Activated T-helper 17 cell treated with anti-CD3 and anti-CD28 coated beads, Interleukin-2, amount 50 U/mL, for 72 hours (primary cell): Measurements from ENCODE around the gene AIG1. TPM values are rescaled to one million over a fixed set of nuclear protein-coding genes. Genes with fewer than 3 reads are reported as not detected.
A peak's percentile ranks its signal among the peaks of the same experiment; 100 is the strongest.

ENCODE experiments used
- ATAC-seq: fragments of 150-1000 bp; cut with Tn5 transposase; replicated peaks from 2 replicates; pipeline ENCODE4 v1.10.0; 2021; ENCODE audit warnings: mild to moderate bottlenecking, moderate library complexity
- H3K27ac Mint-ChIP-seq: one replicate; pipeline ENCODE4 v1.8.0; 2022; ENCODE audit warnings: mixed read lengths
- H3K27me3 Mint-ChIP-seq: one replicate; pipeline ENCODE4 v1.8.0; 2022; ENCODE audit warnings: mixed read lengths
- H3K36me3 Mint-ChIP-seq: one replicate; pipeline ENCODE4 v1.8.0; 2022; ENCODE audit warnings: low read depth, mild to moderate bottlenecking, mixed read lengths
- H3K4me1 Mint-ChIP-seq: one replicate; pipeline ENCODE4 v1.8.0; 2022; ENCODE audit warnings: mixed read lengths
- H3K4me3 Mint-ChIP-seq: one replicate; pipeline ENCODE4 v1.8.0; 2022; ENCODE audit warnings: mild to moderate bottlenecking, mixed read lengths
- H3K9me3 Mint-ChIP-seq: one replicate; pipeline ENCODE4 v1.8.0; 2022; ENCODE audit warnings: mixed read lengths
- total RNA-seq, 2 donors: library from RNA; stranded (reverse); gene quantifications; one replicate each; pipeline ENCODE4 v1.2.3, GENCODE V29; 2022

The AIG1 gene
- total RNA-seq, 2 donors from 2014 or later, result 12.0 to 18.1 TPM

- Mint-ChIP-seq H3K9me3 (peaks cover 20% of the 10 kb centered on the region), H3K4me1 (no peaks in the 10 kb centered on the region), H3K27me3 (no peaks in the 10 kb centered on the region), H3K4me3 (no peak overlapping the region), H3K27ac (no peak overlapping the region), H3K36me3 (no peaks in the 10 kb centered on the region)
- no peak for ATAC-seq
Observed at GRCh38 chr6:143205585-143205984, 144.9 kb downstream of the AIG1 start.

DNA sequence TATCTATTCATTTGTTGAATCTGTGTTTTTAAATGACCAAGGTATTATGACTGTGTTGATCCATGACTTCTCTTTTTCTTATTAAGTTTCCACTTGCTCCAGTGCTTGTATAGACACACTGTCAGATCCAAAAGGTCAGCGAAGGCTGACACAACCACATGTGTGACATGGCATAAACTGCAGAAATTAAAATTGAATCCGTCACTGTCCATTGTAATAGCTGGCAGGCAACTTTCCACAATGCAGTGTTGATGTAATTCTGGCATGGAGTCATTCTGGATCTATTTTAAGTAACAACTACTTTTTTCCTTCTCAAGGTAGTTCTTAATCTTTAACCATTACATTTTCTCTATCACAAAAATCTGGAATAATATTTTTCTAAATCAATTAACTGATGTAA, 145.3 kb downstream of the AIG1 start:
- H3K27me3 Mint-ChIP-seq, result no peaks in the 10 kb centered on the region
- H3K4me1 Mint-ChIP-seq, result no peaks in the 10 kb centered on the region
- no peaks in the 10 kb centered on the region for H3K36me3 Mint-ChIP-seq
- H3K9me3 Mint-ChIP-seq, result peaks cover 20% of the 10 kb centered on the region
- ATAC-seq, result no peak
- H3K4me3 Mint-ChIP-seq, result no peak overlapping the region
- no peak overlapping the region for H3K27ac Mint-ChIP-seq

DNA sequence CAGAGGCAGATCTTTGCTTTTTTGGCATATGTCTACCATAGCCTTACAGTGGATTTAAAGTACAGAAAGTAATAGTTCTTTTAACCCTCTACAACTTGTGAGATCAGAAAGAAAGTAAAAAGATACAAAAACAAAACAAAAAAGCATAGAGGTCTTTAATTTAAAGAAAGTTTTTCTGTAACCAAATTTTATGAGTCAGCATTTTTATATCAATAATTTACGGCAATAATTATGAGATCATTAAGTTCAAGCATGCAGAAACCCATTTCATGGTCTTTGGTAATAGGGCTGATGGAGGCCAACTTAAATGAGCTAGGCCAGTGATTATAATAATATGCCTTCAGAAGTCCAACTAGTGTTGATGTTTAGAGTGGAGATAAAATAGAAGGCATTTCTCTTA, 145.9 kb downstream of the AIG1 start:
- Mint-ChIP-seq H3K9me3 (peaks cover 20% of the 10 kb centered on the region), H3K4me1 (no peaks in the 10 kb centered on the region), H3K27me3 (no peaks in the 10 kb centered on the region), H3K4me3 (no peak overlapping the region), H3K27ac (no peak overlapping the region), H3K36me3 (no peaks in the 10 kb centered on the region)
- ATAC-seq, result no peak

GRCh38 chr6:143210420-143210819, 149.7 kb downstream of the AIG1 start:
- no peaks in the 10 kb centered on the region for H3K4me1 Mint-ChIP-seq
- no peak overlapping the region for H3K27ac Mint-ChIP-seq
- H3K9me3 Mint-ChIP-seq, result peaks cover 11% of the 10 kb centered on the region
- no peak for ATAC-seq
- H3K36me3 Mint-ChIP-seq, result no peaks in the 10 kb centered on the region
- H3K27me3 Mint-ChIP-seq, result no peaks in the 10 kb centered on the region
- H3K4me3 Mint-ChIP-seq, result no peak overlapping the region

DNA sequence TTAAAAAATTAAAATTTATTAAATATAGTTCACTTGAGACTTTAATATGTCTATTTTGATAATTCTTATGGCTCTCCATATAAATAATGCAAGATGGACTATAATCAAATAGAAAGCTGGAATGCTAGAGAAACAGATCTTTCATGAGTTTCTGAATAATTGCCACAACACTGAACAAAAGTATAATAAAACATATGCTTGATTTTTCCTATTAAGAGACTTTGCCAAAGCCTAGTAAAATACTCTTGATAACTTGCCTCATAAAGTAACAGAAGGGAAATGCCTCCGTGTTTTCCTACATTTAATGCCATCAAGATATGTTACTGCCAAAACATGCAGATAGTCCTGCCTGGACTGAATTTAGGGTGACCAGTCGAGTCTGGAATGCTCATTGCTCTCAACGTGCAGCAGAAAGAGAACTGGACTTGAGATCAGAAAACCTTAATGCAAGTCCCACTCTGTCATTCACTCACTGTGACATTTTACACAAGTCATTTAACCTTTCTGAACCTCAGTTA, 153.2 kb downstream of the AIG1 start:
- Mint-ChIP-seq H3K4me3 (no peak overlapping the region), H3K9me3 (peaks cover 11% of the 10 kb centered on the region), H3K27me3 (no peaks in the 10 kb centered on the region), H3K4me1 (no peaks in the 10 kb centered on the region), H3K36me3 (no peaks in the 10 kb centered on the region), H3K27ac (no peak overlapping the region)
- ATAC-seq, result no peak

- H3K4me3 Mint-ChIP-seq, result no peak overlapping the region
- no peak overlapping the region for H3K27ac Mint-ChIP-seq
- no peaks in the 10 kb centered on the region for H3K4me1 Mint-ChIP-seq
- no peaks in the 10 kb centered on the region for H3K27me3 Mint-ChIP-seq
- no peaks in the 10 kb centered on the region for H3K36me3 Mint-ChIP-seq
- no peak for ATAC-seq
- H3K9me3 Mint-ChIP-seq, result peaks cover under 1% of the 10 kb centered on the region
Observed at GRCh38 chr6:143215363-143215762, 154.7 kb downstream of the AIG1 start.

DNA sequence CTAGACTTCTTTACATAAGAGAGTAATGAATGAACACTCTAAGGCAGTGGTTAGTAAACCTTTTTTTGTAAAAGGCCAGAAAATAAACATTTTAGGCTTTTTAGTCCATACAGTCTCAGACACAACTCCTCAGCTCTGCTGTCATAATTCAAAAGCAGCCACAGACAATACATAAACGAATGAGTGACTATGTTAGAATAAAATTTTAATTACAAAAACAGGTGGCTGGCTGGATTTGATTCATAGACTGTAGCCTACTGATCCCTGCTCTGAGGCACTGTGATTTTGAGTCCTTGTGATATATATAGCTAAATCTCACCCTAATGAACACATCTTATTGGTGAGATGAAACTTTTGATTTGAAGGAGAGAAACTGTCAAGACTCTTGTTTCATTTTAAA, 155.1 kb downstream of the AIG1 start:
- no peak for ATAC-seq
- H3K4me3 Mint-ChIP-seq, result no peak overlapping the region
- no peaks in the 10 kb centered on the region for H3K4me1 Mint-ChIP-seq
- H3K36me3 Mint-ChIP-seq, result no peaks in the 10 kb centered on the region
- no peak overlapping the region for H3K27ac Mint-ChIP-seq
- H3K27me3 Mint-ChIP-seq, result no peaks in the 10 kb centered on the region
- H3K9me3 Mint-ChIP-seq, result no peaks in the 10 kb centered on the region

DNA sequence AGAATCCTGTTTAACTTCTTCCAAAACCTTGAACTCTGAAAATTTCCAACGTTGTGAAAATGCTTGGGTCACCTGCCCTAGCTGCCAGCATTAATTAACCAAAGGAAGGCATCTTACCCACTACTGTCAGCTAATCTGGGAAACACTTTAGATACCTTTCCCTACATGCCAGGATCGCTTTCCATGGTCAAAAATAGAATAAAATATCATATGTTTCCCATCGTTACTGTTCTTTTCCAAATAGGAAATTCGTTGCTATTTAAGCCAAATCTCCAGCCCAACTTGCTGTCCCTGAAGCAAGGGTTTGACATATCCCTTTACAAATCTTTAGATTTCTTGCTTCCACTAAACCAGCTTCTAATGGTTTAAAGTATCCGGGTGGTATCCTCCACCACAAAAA, 157.5 kb downstream of the AIG1 start:
- no peak overlapping the region for H3K4me3 Mint-ChIP-seq
- H3K27me3 Mint-ChIP-seq, result no peaks in the 10 kb centered on the region
- H3K36me3 Mint-ChIP-seq, result no peaks in the 10 kb centered on the region
- no peak overlapping the region for H3K27ac Mint-ChIP-seq
- no peak for ATAC-seq
- H3K4me1 Mint-ChIP-seq, result no peaks in the 10 kb centered on the region
- no peaks in the 10 kb centered on the region for H3K9me3 Mint-ChIP-seq

DNA sequence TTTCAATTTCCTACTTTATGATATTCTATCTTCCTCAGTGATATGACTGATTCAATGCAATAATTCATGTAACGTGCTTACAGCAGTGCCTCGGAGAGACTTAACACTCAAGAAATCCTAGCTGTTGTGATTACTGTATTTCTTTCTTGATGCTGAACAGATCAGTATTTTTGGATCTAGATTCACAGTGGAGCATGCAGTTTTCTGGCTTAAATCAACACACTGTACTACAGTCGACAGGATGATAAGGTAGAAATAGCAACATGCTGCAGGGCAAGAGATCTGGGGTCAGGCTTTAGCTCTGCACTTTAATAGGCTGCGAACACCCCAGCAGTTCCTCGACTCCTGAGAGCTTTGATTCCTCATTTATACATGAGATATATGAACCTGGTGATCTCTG, 161.0 kb downstream of the AIG1 start:
- no peak for ATAC-seq
- no peak overlapping the region for H3K4me3 Mint-ChIP-seq
- H3K27ac Mint-ChIP-seq, result no peak overlapping the region
- no peaks in the 10 kb centered on the region for H3K27me3 Mint-ChIP-seq
- no peaks in the 10 kb centered on the region for H3K4me1 Mint-ChIP-seq
- H3K36me3 Mint-ChIP-seq, result no peaks in the 10 kb centered on the region
- H3K9me3 Mint-ChIP-seq, result no peaks in the 10 kb centered on the region

GRCh38 chr6:143222310-143222709, 161.6 kb downstream of the AIG1 start:
- Mint-ChIP-seq H3K4me3 (no peak overlapping the region), H3K27me3 (no peaks in the 10 kb centered on the region)
- no peak for ATAC-seq

GRCh38 chr6:143222801-143223231, 162.1 kb downstream of the AIG1 start:
- no peak overlapping the region for H3K4me3 Mint-ChIP-seq
- ATAC-seq, result no peak
- H3K27ac Mint-ChIP-seq, result no peak overlapping the region
- no peaks in the 10 kb centered on the region for H3K27me3 Mint-ChIP-seq
- H3K36me3 Mint-ChIP-seq, result no peaks in the 10 kb centered on the region
- H3K4me1 Mint-ChIP-seq, result no peaks in the 10 kb centered on the region
- H3K9me3 Mint-ChIP-seq, result no peaks in the 10 kb centered on the region

More at GRCh38 chr6:143222310-143222709, 161.6 kb downstream of the AIG1 start:
- H3K36me3 Mint-ChIP-seq, result no peaks in the 10 kb centered on the region
- H3K27ac Mint-ChIP-seq, result no peak overlapping the region
- no peaks in the 10 kb centered on the region for H3K4me1 Mint-ChIP-seq
- no peaks in the 10 kb centered on the region for H3K9me3 Mint-ChIP-seq

DNA sequence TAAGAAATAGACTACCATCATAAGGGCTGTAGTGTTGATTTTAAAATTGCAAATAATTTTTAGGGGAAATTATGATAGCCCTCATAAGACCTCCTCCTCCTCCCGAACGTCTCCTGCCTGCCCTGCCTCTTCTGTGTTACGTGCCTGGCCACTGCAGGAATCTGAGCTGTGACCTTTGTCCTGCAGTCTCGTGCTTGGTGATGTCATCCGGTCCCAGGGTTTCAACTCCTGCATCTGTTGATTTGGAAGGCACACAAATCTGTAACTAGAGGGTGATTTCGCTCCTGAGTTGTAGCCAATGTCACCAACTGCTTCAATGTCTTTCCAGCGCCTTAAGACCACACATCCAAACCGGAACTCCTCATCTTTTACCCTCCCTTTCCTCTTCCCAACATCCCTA, 163.2 kb downstream of the AIG1 start:
- no peaks in the 10 kb centered on the region for H3K9me3 Mint-ChIP-seq
- no peak overlapping the region for H3K27ac Mint-ChIP-seq
- no peak for ATAC-seq
- no peaks in the 10 kb centered on the region for H3K27me3 Mint-ChIP-seq
- H3K4me3 Mint-ChIP-seq, result no peak overlapping the region
- no peaks in the 10 kb centered on the region for H3K36me3 Mint-ChIP-seq
- H3K4me1 Mint-ChIP-seq, result no peaks in the 10 kb centered on the region

- ATAC-seq, result no peak
- no peaks in the 10 kb centered on the region for H3K36me3 Mint-ChIP-seq
- H3K9me3 Mint-ChIP-seq, result no peaks in the 10 kb centered on the region
- no peak overlapping the region for H3K4me3 Mint-ChIP-seq
- no peak overlapping the region for H3K27ac Mint-ChIP-seq
- no peaks in the 10 kb centered on the region for H3K27me3 Mint-ChIP-seq
- no peaks in the 10 kb centered on the region for H3K4me1 Mint-ChIP-seq
Observed at GRCh38 chr6:143224516-143224915, 163.8 kb downstream of the AIG1 start.

GRCh38 chr6:143225929-143226328, 165.2 kb downstream of the AIG1 start:
- Mint-ChIP-seq H3K9me3 (no peaks in the 10 kb centered on the region), H3K27me3 (no peaks in the 10 kb centered on the region), H3K27ac (no peak overlapping the region), H3K4me1 (no peaks in the 10 kb centered on the region), H3K36me3 (no peaks in the 10 kb centered on the region), H3K4me3 (no peak overlapping the region)
- ATAC-seq, result no peak

GRCh38 chr6:143227675-143228074, 167.0 kb downstream of the AIG1 start:
- Mint-ChIP-seq H3K27ac (no peak overlapping the region), H3K4me3 (no peak overlapping the region), H3K27me3 (no peaks in the 10 kb centered on the region), H3K9me3 (no peaks in the 10 kb centered on the region), H3K4me1 (no peaks in the 10 kb centered on the region), H3K36me3 (no peaks in the 10 kb centered on the region)
- ATAC-seq, result no peak

GRCh38 chr6:143229400-143229799, 168.7 kb downstream of the AIG1 start:
- Mint-ChIP-seq H3K27me3 (no peaks in the 10 kb centered on the region), H3K27ac (no peak overlapping the region), H3K36me3 (no peaks in the 10 kb centered on the region), H3K4me1 (no peaks in the 10 kb centered on the region), H3K4me3 (no peak overlapping the region), H3K9me3 (no peaks in the 10 kb centered on the region)
- peak; percentile 77 for ATAC-seq
